HepG2 (cell line): ENCODE data around the gene HAUS1. TPM values are rescaled to one million over a fixed set of nuclear protein-coding genes. Genes with fewer than 3 reads are reported as not detected.

ENCODE experiments used
- CREBL2 ChIP-seq: sonication (generic); formaldehyde crosslinking; IDR thresholded peaks from 2 replicates; pipeline ENCODE4 v1.8.1; 2023; ENCODE audit warnings: missing genetic modification reagents, mild to moderate bottlenecking, borderline replicate concordance
- CSRNP2 ChIP-seq: sonication (generic); formaldehyde crosslinking; conservative IDR thresholded peaks from 2 replicates; pipeline ENCODE4 v1.8.0; 2022; ENCODE audit warnings: low read depth, missing genetic modification reagents
- HDAC6 ChIP-seq: fragments of 200-600 bp; sonication (generic); IDR thresholded peaks from 2 replicates; pipeline ENCODE4 v1.7.0; 2017; ENCODE audit warnings: mild to moderate bottlenecking, antibody characterized with exemption, low read length, low read depth
- HHEX ChIP-seq: IDR thresholded peaks from 2 replicates; pipeline ENCODE4 v1.6.1; 2016; ENCODE audit warnings: control low read depth
- JDP2 ChIP-seq: sonication (generic); formaldehyde crosslinking; IDR thresholded peaks from 2 replicates; pipeline ENCODE4 v1.8.1; 2022; ENCODE audit warnings: missing genetic modification reagents, borderline replicate concordance
- KDM5A ChIP-seq: fragments of 200-600 bp; sonication (generic); IDR thresholded peaks from 2 replicates; pipeline ENCODE4 v1.7.0; 2018; ENCODE audit warnings: antibody characterized with exemption, mild to moderate bottlenecking, low read length, borderline replicate concordance
- NR2C2 ChIP-seq: sonication (generic); formaldehyde crosslinking; IDR thresholded peaks from 2 replicates; pipeline ENCODE4 v1.4.0; 2020; ENCODE audit warnings: missing genetic modification reagents, mild to moderate bottlenecking, moderate library complexity, borderline replicate concordance
- RFXANK ChIP-seq: IDR thresholded peaks from 2 replicates; pipeline ENCODE4 v1.6.1; 2016
- SIX4 ChIP-seq: sonication (generic); formaldehyde crosslinking; IDR thresholded peaks from 2 replicates; pipeline ENCODE4 v1.4.0; 2020; ENCODE audit warnings: missing genetic modification reagents
- SPEN ChIP-seq: sonication (generic); formaldehyde crosslinking; IDR thresholded peaks from 2 replicates; pipeline ENCODE4 v1.5.1; 2020; ENCODE audit warnings: low read depth, mild to moderate bottlenecking, missing genetic modification reagents
- STAT6 ChIP-seq: sonication (generic); formaldehyde crosslinking; IDR thresholded peaks from 2 replicates; pipeline ENCODE4 v1.4.0; 2020; ENCODE audit warnings: missing genetic modification reagents, mild to moderate bottlenecking, borderline replicate concordance
- THRA ChIP-seq: sonication (generic); formaldehyde crosslinking; IDR thresholded peaks from 2 replicates; pipeline ENCODE4 v1.4.0; 2020; ENCODE audit warnings: missing genetic modification reagents, borderline replicate concordance
- TIGD3 ChIP-seq: sonication (generic); formaldehyde crosslinking; IDR thresholded peaks from 2 replicates; pipeline ENCODE4 v1.5.1; 2020; ENCODE audit warnings: mild to moderate bottlenecking, missing genetic modification reagents, borderline replicate concordance
- ZFP41 ChIP-seq: sonication (generic); formaldehyde crosslinking; IDR thresholded peaks from 2 replicates; pipeline ENCODE4 v1.4.0; 2020; ENCODE audit warnings: mild to moderate bottlenecking, missing genetic modification reagents, borderline replicate concordance
- ZNF24 ChIP-seq: fragments of 450-650 bp; IDR thresholded peaks from 2 replicates; pipeline ENCODE4 v1.6.1; 2017; ENCODE audit warnings: antibody characterized with exemption, mild to moderate bottlenecking
- ZNF343 ChIP-seq: sonication (generic); formaldehyde crosslinking; IDR thresholded peaks from 2 replicates; pipeline ENCODE4 v1.4.0; 2020; ENCODE audit warnings: mild to moderate bottlenecking, missing genetic modification reagents
- ZNF780A ChIP-seq: sonication (generic); formaldehyde crosslinking; IDR thresholded peaks from 2 replicates; pipeline ENCODE4 v1.8.0; 2022; ENCODE audit warnings: mild to moderate bottlenecking, missing genetic modification reagents, moderate library complexity
- polyA plus RNA-seq, 8 experiments: library from polyadenylated mRNA; depleted of rRNA in 3 of 8; stranded (reverse) in 7 of 8; unstranded in 1 of 8; fragments of >200 nt; fragmentation: Illumina TruSeq in 4 of 8; extraction: Trizol in 4 of 8; gene quantifications; 2 replicates each; pipeline versions ENCODE4 v1.2.1 to v1.2.3, GENCODE V29; 2011 to 2016; ENCODE audit warnings: low read depth in 4 of 8, missing spikeins in 1 of 8, mixed read lengths in 1 of 8; ENCODE audit not compliant: insufficient read depth in 1 of 8
- total RNA-seq, 5 experiments: library from RNA; depleted of rRNA; stranded (reverse); fragments of >200 nt; fragmentation: Illumina TruSeq; extraction: Trizol; gene quantifications; 2 replicates each; pipeline ENCODE4 v1.2.3, GENCODE V29; 2016; ENCODE audit warnings: low read depth in 1 of 5

HAUS1 gene
- total and polyA plus RNA-seq, 2 of the 13 experiments (the other 11 are each of a cell fraction or from before 2014, with no cell fraction given) = 20.6 to 59.2 TPM

GRCh38 chr18:46097801-46098615, 6.2 kb upstream of the HAUS1 start, which contains the start of gene ATP5F1A (continued):
- TF ChIP-seq THRA (CRISPR knock-in tag) (peak; percentile 52), ZNF343 (CRISPR knock-in tag) (peak; percentile 56; the same call in 1 of the 2 replicates), HDAC6 (no peak), ZNF780A (CRISPR knock-in tag) (no peak), RFXANK (no peak), JDP2 (no peak), ZFP41 (CRISPR knock-in tag) (no peak), NR2C2 (CRISPR knock-in tag) (peak; percentile 99), ZNF24 (no peak), HHEX (no peak), CREBL2 (CRISPR knock-in tag) (peak; percentile 84; the same call in 1 of the 2 replicates), CSRNP2 (CRISPR knock-in tag) (no peak), KDM5A (peak; percentile 87), STAT6 (no peak), SPEN (CRISPR knock-in tag) (peak; percentile 84), SIX4 (CRISPR knock-in tag) (no peak), TIGD3 (CRISPR knock-in tag) (no peak)
